IPS-NIHi11 (cell line): ENCODE results near the gene TMEM271.
A peak's percentile ranks its signal among the peaks of the same experiment; 100 is the strongest.
"Not testable (repeated sequence)": the region's sequence is repeated elsewhere in the genome, so short reads cannot be mapped to it uniquely, and the experiment has no call there.

Source experiments
- DNase-seq: peaks from one replicate; pipeline ENCODE4 v3.0.0; 2012; ENCODE audit warnings: mixed read lengths, low spot score

Gene TMEM271

DNA sequence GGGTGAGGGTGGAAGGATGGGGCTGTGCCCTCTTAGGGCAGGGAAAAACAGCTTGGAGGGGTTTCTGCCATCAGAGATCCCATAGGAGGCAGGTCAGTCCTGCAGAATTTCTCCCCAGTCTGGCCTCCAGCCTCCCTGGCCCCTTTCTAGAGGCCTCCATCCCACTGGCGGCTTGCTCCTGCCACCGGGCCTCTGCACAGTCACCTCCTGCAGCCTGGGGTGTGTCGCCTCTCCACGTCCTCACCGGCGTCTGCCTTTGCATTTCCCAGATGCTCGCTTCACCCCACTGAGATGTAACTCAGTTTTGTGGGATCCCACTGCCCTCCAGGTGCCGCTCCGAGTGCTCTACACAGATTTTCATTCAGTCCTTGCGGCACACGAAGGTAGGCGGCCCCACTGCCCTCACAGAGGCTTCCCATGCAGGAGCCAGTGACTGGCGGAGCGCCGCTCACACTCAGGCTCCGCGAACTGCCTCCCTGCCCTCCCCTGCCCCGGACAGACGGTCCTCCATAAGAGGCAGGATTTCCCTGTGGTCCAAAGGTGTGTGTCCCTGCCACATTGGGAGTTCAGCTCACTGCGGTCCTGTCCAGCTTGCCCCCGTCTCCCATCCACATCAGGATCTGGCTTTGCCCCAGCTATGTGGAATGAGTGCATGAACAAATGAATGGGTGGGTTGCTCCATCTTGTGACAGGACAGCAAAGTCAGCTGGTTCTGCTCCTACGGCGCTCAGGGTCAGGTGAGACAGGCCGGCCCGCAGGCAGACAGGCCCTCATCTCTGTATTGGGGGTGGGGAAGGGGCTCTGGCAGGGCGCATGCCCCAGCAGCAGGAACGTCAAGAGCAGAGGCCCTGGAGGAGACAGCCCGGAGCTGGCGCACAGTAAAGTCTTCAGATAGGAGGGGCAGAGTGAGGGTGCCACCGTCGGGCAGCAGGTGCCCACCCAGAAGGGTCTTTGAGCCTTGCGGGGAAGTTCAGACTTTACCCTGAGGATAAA is 2.7 kb upstream of the TMEM271 start:
- no peak for DNase-seq

DNA sequence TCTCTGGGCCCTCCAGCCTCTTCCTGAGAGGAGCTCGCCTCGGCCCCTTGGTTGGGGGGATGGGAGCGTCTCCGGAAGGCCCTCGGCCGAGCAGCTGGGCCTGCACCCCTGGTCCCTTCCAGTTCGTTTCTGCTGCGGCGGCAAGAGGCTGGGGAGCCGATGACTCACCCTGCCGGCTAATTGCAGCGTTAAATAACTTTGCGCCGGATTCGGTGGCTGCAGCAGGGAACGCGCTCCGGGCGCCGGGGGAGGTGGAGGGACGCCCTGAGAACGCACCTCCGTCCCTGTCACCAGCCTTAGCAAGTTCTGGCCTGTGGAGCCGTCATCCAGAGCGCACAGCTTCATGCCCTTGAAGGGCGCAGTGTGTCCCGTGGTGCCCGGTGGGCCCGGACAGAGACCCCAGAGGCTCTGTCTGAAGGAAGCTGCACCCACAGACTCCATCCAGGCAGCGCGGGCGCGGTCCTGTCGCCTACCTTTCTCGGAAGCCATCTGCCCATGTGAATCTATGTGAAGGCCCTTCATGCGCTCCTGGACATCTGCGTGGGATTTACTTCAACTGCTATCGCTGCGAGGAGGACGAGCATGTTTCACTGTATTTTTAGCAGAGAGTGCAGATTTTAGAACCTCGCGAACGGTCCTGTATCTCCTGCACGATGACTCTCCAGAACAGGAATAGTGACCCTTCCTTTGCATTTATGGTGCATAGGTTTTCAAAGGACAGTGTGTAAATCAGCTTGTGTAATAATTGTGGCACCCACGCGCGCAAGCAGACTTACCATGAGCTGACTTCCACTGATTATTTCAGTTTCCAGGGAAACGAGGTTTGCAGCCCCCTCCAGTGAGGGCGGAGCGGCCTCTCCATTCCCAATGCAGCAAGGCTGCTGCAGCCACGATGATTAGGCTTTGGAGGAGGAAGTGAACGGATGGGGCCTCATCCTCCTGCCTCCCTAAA is 1.7 kb upstream of the TMEM271 start:
- DNase-seq: peak; percentile 61

- peak; percentile 48 for DNase-seq
Observed at GRCh38 chr4:576991-577498, 950 bp upstream of the TMEM271 start.

GRCh38 chr4:575281-576141 is 584 bp downstream of the TMEM271 start:
- DNase-seq: peak; percentile 93

DNA sequence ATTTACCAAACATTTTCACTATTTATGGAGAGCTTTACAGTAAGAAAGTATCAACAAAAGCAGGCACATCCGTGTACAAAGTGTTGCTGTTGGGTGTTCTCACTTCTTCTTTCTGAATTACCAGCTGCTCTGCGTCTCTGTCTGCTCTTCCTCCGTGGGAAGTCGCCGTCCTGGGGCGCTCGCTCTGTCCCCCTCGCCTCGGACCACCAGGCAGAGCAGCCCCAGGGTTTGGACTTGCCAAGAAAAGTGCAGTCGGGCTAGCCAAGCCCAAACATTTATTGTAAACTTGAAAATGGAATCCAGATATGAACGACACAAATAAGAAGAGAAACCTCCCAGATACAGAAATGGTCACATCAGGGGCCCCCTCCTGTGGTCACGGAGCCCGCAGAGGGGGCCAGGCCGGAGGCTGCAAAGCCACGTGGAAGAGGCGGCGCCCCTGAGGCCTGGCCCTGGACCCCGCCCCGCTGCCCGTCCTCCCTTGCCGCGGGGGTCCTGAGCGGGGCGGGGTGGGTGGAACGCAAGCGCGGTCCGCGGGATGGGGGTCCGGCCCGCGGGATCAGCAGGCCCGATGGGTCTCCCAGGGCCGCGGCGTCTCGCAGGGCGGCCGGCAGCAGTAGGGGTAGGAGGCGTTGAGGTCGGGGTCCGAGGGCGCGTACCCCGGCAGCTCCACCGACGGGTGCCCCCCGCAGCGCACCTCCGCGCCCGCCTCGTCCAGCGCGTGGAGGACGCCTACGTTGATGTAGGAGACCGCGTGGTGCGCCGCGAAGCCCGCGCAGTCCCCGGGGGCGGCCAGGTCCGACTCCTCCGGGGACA is 1.5 kb downstream of the TMEM271 start:
- DNase-seq: peak; percentile 30

GRCh38 chr4:573122-573892 is 2.8 kb downstream of the TMEM271 start:
- no peak for DNase-seq

DNA sequence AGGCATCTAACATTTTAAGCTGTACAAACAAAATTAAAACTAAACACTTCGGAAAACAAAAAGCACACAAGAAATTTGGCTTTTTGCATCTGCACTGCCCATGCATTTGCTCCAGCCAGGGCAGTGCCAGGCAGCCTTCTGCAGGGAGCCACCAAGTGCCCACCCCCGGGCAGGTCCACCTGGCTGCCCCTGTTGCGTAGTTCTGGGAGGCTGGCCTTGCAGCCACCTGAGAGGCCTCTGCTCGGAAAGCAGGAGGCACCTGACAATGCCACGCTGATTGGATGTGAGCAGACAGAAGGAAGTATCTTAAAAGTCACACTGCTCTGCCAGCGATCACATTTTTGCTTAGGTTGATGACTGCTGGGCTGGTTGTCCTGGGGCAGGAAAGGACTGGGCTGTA is 3.5 kb downstream of the TMEM271 start:
- no peak for DNase-seq

- DNase-seq: no peak
Observed at GRCh38 chr4:571838-572572, 4.1 kb downstream of the TMEM271 start.

DNA sequence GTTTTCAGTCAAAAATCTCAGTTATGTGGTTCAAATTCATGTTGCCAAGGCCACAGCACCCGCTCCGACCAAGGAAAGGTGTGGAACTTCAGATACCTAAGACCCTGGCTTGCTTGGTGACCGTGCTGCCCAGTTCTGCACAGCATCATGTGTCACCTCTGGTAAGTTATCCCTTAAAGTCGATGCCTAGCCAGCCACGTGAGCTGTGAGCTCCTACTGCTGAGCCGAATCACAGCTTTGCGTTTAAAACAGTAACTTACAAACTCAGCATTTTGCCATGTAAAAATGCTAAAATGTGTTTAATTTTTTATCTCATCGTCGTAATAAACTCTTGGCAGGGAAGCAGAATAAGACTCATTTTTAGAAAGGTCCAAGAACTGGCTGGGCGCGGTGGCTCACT is 5.3 kb downstream of the TMEM271 start:
- no peak for DNase-seq

- no peak for DNase-seq
Observed at GRCh38 chr4:569958-570667, 6.0 kb downstream of the TMEM271 start.

DNA sequence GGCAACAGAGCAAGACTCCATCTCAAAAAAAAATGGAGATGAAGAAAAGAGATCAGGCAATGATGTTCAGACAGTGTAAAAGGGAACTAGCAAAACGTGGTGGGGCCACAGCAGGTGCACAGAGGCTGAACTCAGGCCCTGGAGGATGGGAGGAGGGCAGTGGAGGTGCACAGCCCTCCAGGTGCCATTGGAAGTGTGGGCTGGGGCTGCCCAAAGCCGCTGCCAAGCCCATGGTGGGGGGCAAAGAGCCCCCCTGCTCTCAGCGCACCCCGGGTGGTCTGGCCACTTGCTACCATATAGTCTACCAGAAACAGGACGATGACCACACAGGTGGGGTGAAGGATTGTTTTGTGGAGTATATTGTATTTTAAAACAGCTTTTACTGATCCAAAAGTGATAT is 7.1 kb downstream of the TMEM271 start:
- DNase-seq: no peak

DNA sequence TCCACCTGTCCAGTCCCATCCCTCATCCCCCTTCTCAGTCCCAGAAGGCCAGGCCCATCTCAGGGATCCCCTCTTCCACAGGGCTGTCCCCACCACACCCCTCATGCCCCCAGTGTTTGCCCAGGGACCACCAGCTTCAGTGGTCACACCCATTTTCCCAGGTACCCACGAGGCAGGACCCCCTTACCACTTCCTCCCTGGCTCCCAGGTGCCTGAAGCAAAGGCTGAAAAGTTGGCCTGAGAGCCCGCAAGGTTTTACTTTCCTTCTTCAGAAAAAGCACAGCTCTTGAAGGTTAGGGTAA is 7.8 kb downstream of the TMEM271 start:
- DNase-seq: no peak

DNA sequence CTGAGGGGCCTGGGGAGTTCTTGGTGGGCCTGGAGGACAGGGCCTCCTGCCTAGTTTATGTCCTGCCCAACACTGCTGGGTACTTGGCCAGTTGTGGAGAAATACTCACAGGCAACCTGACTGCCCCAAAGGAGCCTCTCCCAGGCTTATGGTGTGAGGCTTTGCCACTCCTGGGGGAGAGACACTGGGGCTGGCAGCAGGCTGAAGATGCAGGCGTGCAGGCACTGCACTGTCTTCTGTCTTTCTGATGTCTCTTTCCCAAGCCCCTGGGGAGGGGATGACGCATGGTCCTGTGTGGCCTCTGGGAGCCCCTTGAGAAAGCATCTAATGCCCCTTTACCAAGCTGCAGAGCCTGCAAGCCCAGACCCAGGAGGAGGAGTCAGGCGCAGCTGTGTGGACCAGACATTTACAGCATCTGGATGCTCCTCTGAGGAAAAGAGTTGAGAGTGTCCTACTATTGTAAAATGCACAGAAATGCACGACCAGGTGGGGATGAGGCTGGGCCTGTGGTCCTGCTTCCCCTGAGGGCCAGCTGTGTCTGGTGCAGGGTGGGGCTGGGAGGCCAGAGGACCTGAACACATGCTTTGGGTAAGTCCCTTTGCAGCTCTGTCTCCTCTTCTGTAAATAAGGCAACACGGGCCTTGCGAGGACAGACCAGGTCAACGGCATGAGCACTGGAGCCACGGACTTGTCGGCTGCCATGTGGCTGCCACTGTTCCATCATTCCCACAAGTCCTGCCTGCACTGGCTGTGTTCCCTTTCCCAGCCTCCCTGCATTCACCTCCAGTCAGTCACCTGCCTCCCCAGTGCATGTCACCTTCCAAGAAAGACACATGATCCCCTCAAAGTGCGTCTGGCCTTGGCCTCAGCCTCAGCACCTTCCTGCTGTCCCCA is 8.4 kb downstream of the TMEM271 start:
- DNase-seq: no peak

DNA sequence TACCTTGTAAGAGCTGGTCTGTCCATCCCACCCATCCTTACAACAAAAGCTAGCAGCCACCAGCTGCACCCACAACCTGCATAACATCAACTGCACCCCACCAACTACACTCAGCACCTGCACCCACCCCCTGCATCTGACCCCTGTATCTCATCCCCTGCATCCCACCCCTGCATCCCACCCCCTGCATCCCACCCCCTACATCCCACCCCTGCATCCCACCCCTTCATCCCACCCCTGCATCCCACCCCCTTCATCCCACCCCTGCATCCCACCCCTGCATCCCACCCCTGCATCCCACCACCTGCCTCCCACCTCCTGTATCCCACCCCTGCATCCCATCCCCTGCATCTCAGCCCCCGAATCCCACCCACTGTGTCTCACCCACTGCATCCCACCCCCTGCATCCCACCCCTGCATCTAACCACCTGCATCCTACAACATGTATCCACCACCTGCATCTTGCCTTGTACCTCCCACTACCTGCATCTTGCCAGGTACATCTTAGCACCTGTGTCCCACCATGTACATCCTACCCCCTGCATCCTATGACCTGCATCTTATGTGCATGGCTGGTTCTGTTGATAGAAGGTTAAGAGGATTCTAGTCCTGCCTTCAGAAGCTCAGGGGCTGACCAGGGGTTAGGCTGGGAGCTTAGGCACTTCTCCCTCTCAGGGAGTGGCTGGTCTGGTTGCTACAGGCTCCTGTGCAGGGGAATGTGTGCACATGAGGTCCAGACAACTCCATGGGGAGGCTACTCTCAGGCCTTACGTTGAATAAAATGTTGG is 9.4 kb downstream of the TMEM271 start:
- DNase-seq: peak; percentile 46

DNA sequence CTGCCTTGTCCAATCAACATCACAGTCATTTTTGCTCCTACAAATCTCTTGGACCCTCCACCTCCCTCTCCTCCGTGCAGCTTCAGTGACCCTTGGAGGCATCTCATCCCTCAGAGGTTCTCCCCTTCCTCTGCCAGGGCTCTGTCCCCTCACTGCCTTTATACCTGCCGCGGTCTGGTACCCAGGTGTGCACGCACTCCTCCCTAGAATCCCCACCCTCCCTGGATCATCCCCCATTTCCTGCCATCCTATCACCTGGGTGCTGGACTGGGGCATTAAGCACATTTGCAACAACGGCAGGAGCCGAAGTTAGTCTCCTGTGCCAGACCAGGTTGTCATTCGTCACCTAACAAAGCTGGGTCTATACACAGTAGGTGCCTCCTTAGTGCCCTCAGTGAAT is 10.1 kb downstream of the TMEM271 start:
- DNase-seq: no peak

DNA sequence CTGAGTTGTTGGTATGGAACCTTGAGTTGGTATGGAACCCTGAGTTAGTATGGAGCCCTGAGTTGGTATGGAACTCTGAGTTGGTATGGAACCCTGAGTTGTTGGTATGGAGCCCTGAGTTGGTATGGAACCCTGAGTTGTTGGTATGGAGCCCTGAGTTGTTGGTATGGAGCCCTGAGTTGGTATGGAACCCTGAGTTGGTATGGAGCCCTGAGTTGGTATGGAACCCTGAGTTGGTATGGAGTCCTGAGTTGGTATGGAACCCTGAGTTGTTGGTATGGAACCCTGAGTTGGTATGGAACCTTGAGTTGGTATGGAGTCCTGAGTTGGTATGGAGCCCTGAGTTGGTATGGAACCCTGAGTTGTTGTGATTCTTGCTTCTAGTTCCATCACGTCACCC is 10.5 kb downstream of the TMEM271 start:
- DNase-seq: not testable (repeated sequence)

GRCh38 chr4:562458-562857 is 13.6 kb downstream of the TMEM271 start:
- not testable (repeated sequence) for DNase-seq
